Measurements from ENCODE around the gene PPM1H.
"Not testable (repeated sequence)": the region's sequence is repeated elsewhere in the genome, so short reads cannot be mapped to it uniquely, and the experiment has no call there.

The PPM1H gene

DNA sequence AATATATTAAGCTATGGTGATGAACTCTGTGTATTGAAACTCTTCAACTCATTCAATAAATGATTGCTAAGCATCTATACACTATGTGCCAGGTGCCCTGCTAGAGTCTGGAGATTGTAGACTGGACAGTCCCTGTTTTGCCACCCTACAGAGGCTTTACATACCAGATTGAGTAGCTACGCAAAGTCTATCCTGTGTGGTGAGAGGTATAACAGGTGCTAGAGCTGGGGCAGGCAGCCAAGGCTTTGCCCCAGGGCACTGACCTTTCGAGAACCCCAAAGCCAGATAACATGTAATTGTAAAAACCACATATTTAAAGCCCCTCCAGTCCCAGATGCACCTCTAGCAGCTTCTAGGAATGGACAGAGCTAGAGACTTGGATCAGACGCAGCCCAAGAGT lies 52.8 kb downstream of the PPM1H start:
- Histone ChIP-seq H3K27me3 (ENCODE audit: insufficient read depth, low read length) (no peaks in the 10 kb centered on the region), H3K4me1 (ENCODE audit: insufficient read depth, low read length) (peaks cover 8% of the 10 kb centered on the region), H3K4me3 (ENCODE audit: low read length) (no peak overlapping the region), H3K36me3 (ENCODE audit: insufficient read depth, low read depth, low read length) (no peaks in the 10 kb centered on the region), H3K9ac (ENCODE audit: low read depth, low read length) (no peak overlapping the region), H3K9me3 (ENCODE audit: insufficient read depth, low read depth, low read length) (no peaks in the 10 kb centered on the region), H3K27ac (ENCODE audit: low read length) (no peak overlapping the region)

GRCh38 chr12:62879691-62880090 lies 55.3 kb downstream of the PPM1H start:
- no peak overlapping the region for H3K4me3 ChIP-seq (ENCODE audit: low read length)
- H3K36me3 ChIP-seq (ENCODE audit: insufficient read depth, low read depth, low read length): no peaks in the 10 kb centered on the region; the same call in 1 of the 2 replicates
- H3K9ac ChIP-seq (ENCODE audit: low read depth, low read length): no peak overlapping the region
- no peaks in the 10 kb centered on the region for H3K9me3 ChIP-seq (ENCODE audit: insufficient read depth, low read depth, low read length)
- H3K27ac ChIP-seq (ENCODE audit: low read length): no peak overlapping the region
- H3K27me3 ChIP-seq (ENCODE audit: insufficient read depth, low read length): no peaks in the 10 kb centered on the region
- peaks cover 8% of the 10 kb centered on the region for H3K4me1 ChIP-seq (ENCODE audit: insufficient read depth, low read length)

- H3K36me3 ChIP-seq (ENCODE audit: insufficient read depth, low read depth, low read length); H3K4me3 ChIP-seq (ENCODE audit: low read length); H3K9ac ChIP-seq (ENCODE audit: low read depth, low read length); H3K27me3 ChIP-seq (ENCODE audit: insufficient read depth, low read length); H3K4me1 ChIP-seq (ENCODE audit: insufficient read depth, low read length); H3K27ac ChIP-seq (ENCODE audit: low read length); H3K9me3 ChIP-seq (ENCODE audit: insufficient read depth, low read depth, low read length): not testable (repeated sequence)
Observed at GRCh38 chr12:62879228-62879627, 55.7 kb downstream of the PPM1H start.

DNA sequence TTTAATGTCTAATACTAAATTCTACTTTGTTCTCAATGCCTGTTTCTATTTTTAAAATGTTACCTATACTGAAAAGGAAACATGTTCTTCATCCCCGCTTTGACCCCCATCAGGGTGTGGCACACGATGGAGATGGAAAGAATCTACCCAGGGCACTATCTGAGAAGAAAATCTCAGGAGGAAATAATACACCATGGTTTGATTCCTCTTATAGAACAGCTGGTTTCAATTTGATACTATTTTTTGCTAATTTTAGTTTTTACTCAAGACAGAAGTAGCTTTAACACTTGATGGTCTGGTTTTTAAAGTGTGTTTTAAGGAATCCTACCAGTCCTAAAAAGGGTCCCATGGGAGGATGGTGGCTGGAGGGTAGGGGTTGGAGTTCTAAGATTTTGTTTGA lies 56.7 kb downstream of the PPM1H start:
- H3K4me3 ChIP-seq (ENCODE audit: low read length): no peak overlapping the region
- no peaks in the 10 kb centered on the region for H3K9me3 ChIP-seq (ENCODE audit: insufficient read depth, low read depth, low read length)
- 0 out of 2 replicates have a peak, but pooled peaks cover 3% of the 10 kb centered on the region for H3K4me1 ChIP-seq (ENCODE audit: insufficient read depth, low read length)
- no peak overlapping the region for H3K9ac ChIP-seq (ENCODE audit: low read depth, low read length)
- H3K27ac ChIP-seq (ENCODE audit: low read length): no peak overlapping the region
- H3K27me3 ChIP-seq (ENCODE audit: insufficient read depth, low read length): no peaks in the 10 kb centered on the region
- no peaks in the 10 kb centered on the region; the same call in 1 of the 2 replicates for H3K36me3 ChIP-seq (ENCODE audit: insufficient read depth, low read depth, low read length)

DNA sequence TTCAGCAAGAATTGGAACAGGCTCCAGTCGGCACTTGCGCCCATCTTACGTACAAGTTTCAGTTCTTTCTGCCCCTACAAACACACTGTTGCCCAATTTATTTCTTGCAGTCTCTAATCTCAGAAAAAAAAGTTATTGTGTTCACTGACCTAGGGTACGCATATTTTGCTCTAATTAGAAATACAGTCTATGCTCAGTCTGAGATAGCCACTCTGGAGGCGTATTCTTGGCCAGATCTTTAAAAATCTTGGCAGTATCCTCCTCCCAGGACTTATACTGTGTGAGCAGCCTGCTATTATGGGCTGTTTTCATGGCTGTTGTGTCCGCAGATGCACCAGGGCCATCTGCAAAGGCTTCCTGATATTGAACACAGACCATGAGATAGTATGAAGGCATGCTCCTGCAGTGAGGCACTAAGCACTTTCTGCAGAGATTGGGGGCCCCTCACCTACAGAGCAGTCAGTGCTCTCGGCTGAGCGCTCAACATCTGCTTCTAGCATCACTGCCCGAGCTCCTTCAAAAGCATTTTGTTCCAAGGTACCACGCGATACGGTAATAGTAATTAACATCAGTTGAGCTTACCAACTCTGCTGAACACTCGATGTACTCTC lies 57.9 kb downstream of the PPM1H start:
- Histone ChIP-seq H3K9ac (ENCODE audit: low read depth, low read length) (no peak overlapping the region), H3K4me3 (ENCODE audit: low read length) (no peak overlapping the region), H3K9me3 (ENCODE audit: insufficient read depth, low read depth, low read length) (no peaks in the 10 kb centered on the region), H3K36me3 (ENCODE audit: insufficient read depth, low read depth, low read length) (no peaks in the 10 kb centered on the region; the same call in 1 of the 2 replicates), H3K27me3 (ENCODE audit: insufficient read depth, low read length) (no peaks in the 10 kb centered on the region), H3K4me1 (ENCODE audit: insufficient read depth, low read length) (0 out of 2 replicates have a peak, but pooled peaks cover 3% of the 10 kb centered on the region), H3K27ac (ENCODE audit: low read length) (no peak overlapping the region)

DNA sequence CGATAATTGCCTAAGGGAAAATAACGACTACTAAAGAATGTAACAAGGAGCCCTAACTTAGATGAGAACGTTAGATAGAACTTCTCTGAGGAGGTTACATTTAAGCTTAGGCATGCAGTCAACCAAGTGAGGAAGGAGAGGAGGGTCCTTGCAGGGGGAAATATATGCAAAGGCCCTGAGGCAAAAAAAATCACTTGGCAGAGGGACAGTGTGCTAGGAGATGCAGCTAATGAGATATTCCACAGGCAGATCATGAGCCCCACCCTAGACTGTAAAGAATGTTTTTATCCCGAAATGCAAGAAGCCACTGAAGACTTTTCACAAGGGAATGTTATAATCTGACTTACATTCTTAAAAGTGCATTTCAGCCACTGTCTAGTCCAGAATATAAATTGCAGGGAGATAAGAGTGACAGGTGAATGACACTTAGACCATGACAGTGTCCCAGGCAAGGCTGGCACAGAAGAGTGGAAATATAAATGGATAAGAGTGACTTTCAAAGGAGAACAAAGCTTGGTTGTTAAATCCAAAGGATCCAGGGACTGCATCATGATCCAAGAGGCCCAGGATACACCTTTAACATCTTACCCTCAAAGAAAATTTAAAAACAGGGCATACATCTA lies 61.0 kb downstream of the PPM1H start:
- H3K27ac ChIP-seq (ENCODE audit: low read length): no peak overlapping the region
- no peaks in the 10 kb centered on the region for H3K9me3 ChIP-seq (ENCODE audit: insufficient read depth, low read depth, low read length)
- H3K4me3 ChIP-seq (ENCODE audit: low read length): no peak overlapping the region
- H3K36me3 ChIP-seq (ENCODE audit: insufficient read depth, low read depth, low read length): no peaks in the 10 kb centered on the region; the same call in 1 of the 2 replicates
- H3K4me1 ChIP-seq (ENCODE audit: insufficient read depth, low read length): no peaks in the 10 kb centered on the region
- H3K27me3 ChIP-seq (ENCODE audit: insufficient read depth, low read length): no peaks in the 10 kb centered on the region
- no peak overlapping the region for H3K9ac ChIP-seq (ENCODE audit: low read depth, low read length)

GRCh38 chr12:62873116-62873825 lies 61.7 kb downstream of the PPM1H start:
- H3K27ac ChIP-seq (ENCODE audit: low read length): no peak overlapping the region
- H3K9ac ChIP-seq (ENCODE audit: low read depth, low read length): no peak overlapping the region
- H3K9me3 ChIP-seq (ENCODE audit: insufficient read depth, low read depth, low read length): no peaks in the 10 kb centered on the region
- no peak overlapping the region for H3K4me3 ChIP-seq (ENCODE audit: low read length)
- H3K27me3 ChIP-seq (ENCODE audit: insufficient read depth, low read length): no peaks in the 10 kb centered on the region
- no peaks in the 10 kb centered on the region for H3K4me1 ChIP-seq (ENCODE audit: insufficient read depth, low read length)
- no peaks in the 10 kb centered on the region; the same call in 1 of the 2 replicates for H3K36me3 ChIP-seq (ENCODE audit: insufficient read depth, low read depth, low read length)

DNA sequence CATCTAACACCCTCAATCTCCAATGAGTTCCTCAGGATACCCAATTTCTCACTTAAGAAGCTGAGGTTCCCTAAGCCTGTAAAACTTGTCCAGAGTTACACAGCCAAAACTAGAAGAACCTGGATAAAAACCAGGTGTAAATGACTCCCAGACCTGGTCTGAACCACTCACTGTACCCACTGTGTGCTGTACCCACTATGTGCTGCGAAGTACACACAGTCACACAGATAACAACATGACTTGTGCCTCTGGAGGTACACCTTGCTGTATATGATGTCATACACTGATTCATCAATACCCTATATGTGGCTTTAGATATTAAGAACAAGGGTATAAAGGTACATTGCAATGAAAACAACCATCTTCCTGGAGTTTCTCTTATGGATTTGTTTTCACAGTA lies 66.1 kb downstream of the PPM1H start:
- Histone ChIP-seq H3K36me3 (ENCODE audit: insufficient read depth, low read depth, low read length) (no peaks in the 10 kb centered on the region), H3K4me3 (ENCODE audit: low read length) (no peak overlapping the region), H3K4me1 (ENCODE audit: insufficient read depth, low read length) (peaks cover 14% of the 10 kb centered on the region; the same call in 1 of the 2 replicates), H3K9me3 (ENCODE audit: insufficient read depth, low read depth, low read length) (no peaks in the 10 kb centered on the region), H3K27ac (ENCODE audit: low read length) (no peak overlapping the region), H3K27me3 (ENCODE audit: insufficient read depth, low read length) (no peaks in the 10 kb centered on the region), H3K9ac (ENCODE audit: low read depth, low read length) (no peak overlapping the region)

DNA sequence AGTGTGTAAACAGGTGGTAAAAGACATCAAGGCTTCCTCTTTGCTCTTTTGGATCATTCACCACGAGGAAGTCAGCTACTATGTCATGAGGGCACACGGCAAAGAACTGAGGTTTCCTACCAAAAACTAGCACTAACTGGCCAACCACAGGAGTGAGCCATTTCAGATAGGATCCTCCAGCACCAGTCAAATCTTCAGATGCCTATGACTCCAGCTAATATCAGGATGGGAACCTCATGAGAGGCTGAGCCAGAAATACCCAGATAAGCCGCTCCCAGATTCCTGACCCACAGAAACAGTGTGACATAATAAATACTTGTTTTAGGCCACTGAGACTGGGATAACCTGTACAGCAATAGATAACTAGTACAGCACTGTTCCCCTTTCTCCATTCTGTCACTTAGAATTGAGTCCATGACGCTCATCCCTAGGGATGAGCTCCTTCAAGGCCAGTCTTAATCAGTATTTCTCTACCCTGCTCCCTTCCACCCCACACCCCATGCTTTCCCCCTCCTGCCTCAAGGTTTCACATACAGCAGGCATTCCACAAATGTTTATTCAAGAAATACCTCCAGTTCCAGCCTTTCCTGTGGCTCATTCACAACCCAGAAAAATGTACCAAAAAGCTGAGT lies 68.4 kb downstream of the PPM1H start:
- no peaks in the 10 kb centered on the region for H3K9me3 ChIP-seq (ENCODE audit: insufficient read depth, low read depth, low read length)
- no peaks in the 10 kb centered on the region for H3K27me3 ChIP-seq (ENCODE audit: insufficient read depth, low read length)
- H3K4me1 ChIP-seq (ENCODE audit: insufficient read depth, low read length): peaks cover 18% of the 10 kb centered on the region; the same call in 1 of the 2 replicates
- H3K9ac ChIP-seq (ENCODE audit: low read depth, low read length): no peak overlapping the region
- no peak overlapping the region for H3K4me3 ChIP-seq (ENCODE audit: low read length)
- no peak overlapping the region for H3K27ac ChIP-seq (ENCODE audit: low read length)
- H3K36me3 ChIP-seq (ENCODE audit: insufficient read depth, low read depth, low read length): no peaks in the 10 kb centered on the region

DNA sequence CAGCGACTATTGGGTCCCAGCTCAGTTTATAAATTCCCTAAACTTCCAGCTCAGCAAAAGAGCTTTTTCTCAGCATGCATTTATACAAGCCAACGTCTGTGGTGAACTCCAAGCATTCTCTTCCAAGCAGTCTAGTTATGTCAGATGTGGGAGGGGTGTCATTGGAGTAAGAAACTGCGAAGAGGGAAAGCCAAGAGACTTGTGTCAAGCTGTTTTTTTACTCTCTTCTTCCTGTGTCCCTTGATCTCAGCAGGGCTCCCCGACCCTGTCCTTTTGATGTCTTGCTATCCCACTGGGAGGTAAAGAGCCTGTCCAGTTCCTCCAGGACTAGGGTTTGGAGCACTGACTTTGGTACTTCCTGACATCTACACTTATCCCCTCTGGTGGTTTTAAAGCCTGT lies 69.0 kb downstream of the PPM1H start:
- Histone ChIP-seq H3K36me3 (ENCODE audit: insufficient read depth, low read depth, low read length) (no peaks in the 10 kb centered on the region), H3K9ac (ENCODE audit: low read depth, low read length) (no peak overlapping the region), H3K4me1 (ENCODE audit: insufficient read depth, low read length) (peaks cover 22% of the 10 kb centered on the region; the same call in 1 of the 2 replicates), H3K27me3 (ENCODE audit: insufficient read depth, low read length) (no peaks in the 10 kb centered on the region), H3K27ac (ENCODE audit: low read length) (no peak overlapping the region), H3K4me3 (ENCODE audit: low read length) (no peak overlapping the region), H3K9me3 (ENCODE audit: insufficient read depth, low read depth, low read length) (no peaks in the 10 kb centered on the region)

GRCh38 chr12:62865065-62865464 lies 69.9 kb downstream of the PPM1H start:
- Histone ChIP-seq H3K36me3 (ENCODE audit: insufficient read depth, low read depth, low read length) (no peaks in the 10 kb centered on the region), H3K27me3 (ENCODE audit: insufficient read depth, low read length) (no peaks in the 10 kb centered on the region), H3K4me1 (ENCODE audit: insufficient read depth, low read length) (peaks cover 30% of the 10 kb centered on the region; the same call in 1 of the 2 replicates), H3K4me3 (ENCODE audit: low read length) (no peak overlapping the region), H3K9ac (ENCODE audit: low read depth, low read length) (no peak overlapping the region), H3K27ac (ENCODE audit: low read length) (no peak overlapping the region), H3K9me3 (ENCODE audit: insufficient read depth, low read depth, low read length) (no peaks in the 10 kb centered on the region)
